ENCODE measurements around the gene OR6J1.

DNA sequence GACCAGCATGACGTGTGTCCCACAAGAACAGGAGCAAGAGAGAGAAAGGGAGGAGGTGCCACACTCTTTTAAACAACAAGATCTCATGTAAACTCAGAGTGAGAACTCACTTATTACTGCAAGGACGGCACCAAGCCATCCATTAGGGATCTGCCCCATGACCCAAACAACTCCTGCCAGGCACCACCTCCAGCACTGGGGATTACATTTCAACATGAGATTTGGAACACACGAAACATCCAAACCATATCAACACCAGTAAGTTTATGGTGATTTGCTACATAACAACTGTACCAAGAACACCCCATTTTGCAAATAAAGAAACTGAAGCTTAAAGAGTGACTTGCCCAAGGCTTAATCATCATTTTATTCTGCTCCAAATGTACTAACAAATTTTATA lies 23.7 kb upstream of the OR6J1 start:
- TF ChIP-seq, protein P1, sequence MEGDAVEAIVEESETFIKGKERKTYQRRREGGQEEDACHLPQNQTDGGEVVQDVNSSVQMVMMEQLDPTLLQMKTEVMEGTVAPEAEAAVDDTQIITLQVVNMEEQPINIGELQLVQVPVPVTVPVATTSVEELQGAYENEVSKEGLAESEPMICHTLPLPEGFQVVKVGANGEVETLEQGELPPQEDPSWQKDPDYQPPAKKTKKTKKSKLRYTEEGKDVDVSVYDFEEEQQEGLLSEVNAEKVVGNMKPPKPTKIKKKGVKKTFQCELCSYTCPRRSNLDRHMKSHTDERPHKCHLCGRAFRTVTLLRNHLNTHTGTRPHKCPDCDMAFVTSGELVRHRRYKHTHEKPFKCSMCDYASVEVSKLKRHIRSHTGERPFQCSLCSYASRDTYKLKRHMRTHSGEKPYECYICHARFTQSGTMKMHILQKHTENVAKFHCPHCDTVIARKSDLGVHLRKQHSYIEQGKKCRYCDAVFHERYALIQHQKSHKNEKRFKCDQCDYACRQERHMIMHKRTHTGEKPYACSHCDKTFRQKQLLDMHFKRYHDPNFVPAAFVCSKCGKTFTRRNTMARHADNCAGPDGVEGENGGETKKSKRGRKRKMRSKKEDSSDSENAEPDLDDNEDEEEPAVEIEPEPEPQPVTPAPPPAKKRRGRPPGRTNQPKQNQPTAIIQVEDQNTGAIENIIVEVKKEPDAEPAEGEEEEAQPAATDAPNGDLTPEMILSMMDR (IDR thresholded peaks at IDR 0.05; ENCODE audit: low read depth, low read length): no peak
- TF ChIP-seq EZH2phosphoT487 (IDR thresholded peaks at IDR 0.05; ENCODE audit: low read depth): no peak

All from OCI-LY3 (cell line).